SU-DHL-6 (cell line): ENCODE data around the gene HS3ST3B1.

Experiments used
- H2AFZ ChIP-seq: fragments of 200-600 bp; sonication (generic); 2 replicates; pipeline ENCODE4 v1.6.1; 2014; ENCODE audit warnings: low read depth, mild to moderate bottlenecking, moderate library complexity, mixed read lengths, antibody characterized with exemption, low read length; ENCODE audit not compliant: severe bottlenecking
- H3F3A ChIP-seq: fragments of 200-600 bp; shearing (Covaris generic); 2 replicates; pipeline ENCODE4 v1.6.0; 2016; ENCODE audit warnings: antibody characterized with exemption, mild to moderate bottlenecking; ENCODE audit not compliant: insufficient read depth
- H3K27ac ChIP-seq: fragments of 200-600 bp; sonication (generic); 2 replicates; pipeline ENCODE4 v1.5.1; 2016; ENCODE audit warnings: low read depth, mild to moderate bottlenecking, low read length, moderate library complexity, mixed read lengths
- H3K27me3 ChIP-seq: fragments of 200-600 bp; sonication (generic), shearing (Covaris generic); 2 replicates; pipeline ENCODE4 v1.6.0; 2014; ENCODE audit warnings: mild to moderate bottlenecking, low read length
- H3K36me3 ChIP-seq: fragments of 200-600 bp; sonication (generic); 2 replicates; pipeline ENCODE4 v1.6.1; 2014; ENCODE audit warnings: mild to moderate bottlenecking, low read length, mixed read lengths
- H3K4me2 ChIP-seq: fragments of 300-600, 200-600 bp; shearing (Covaris generic), sonication (generic); 2 replicates; pipeline ENCODE4 v1.6.0; 2014; ENCODE audit warnings: low read length, low read depth, mild to moderate bottlenecking; ENCODE audit not compliant: poor library complexity, severe bottlenecking
- H3K4me3 ChIP-seq: fragments of 200-600 bp; sonication (generic); 2 replicates; pipeline ENCODE4 v1.5.1; 2014; ENCODE audit warnings: antibody characterized with exemption, low read length, mild to moderate bottlenecking, mixed read lengths; ENCODE audit not compliant: insufficient read depth, poor library complexity, severe bottlenecking
- H3K79me2 ChIP-seq: fragments of 200-600 bp; sonication (generic); 2 replicates; pipeline ENCODE4 v1.6.1; 2014; ENCODE audit warnings: mild to moderate bottlenecking, low read length, moderate library complexity; ENCODE audit not compliant: insufficient read depth
- H3K9ac ChIP-seq: fragments of 200-600 bp; sonication (generic); 2 replicates; pipeline ENCODE4 v1.7.0; 2014; ENCODE audit warnings: mild to moderate bottlenecking, low read length
- H3K9me2 ChIP-seq: fragments of 200-600 bp; sonication (generic); replicated peaks from 2 replicates; pipeline ENCODE4 v1.6.1; 2014; ENCODE audit warnings: low read length; ENCODE audit not compliant: insufficient read depth
- H3K9me3 ChIP-seq: fragments of 200-600 bp; sonication (generic); 2 replicates; pipeline ENCODE4 v1.6.1; 2014; ENCODE audit warnings: low read length, mixed read lengths; ENCODE audit not compliant: insufficient read depth
- H4K20me1 ChIP-seq: fragments of 200-600 bp; sonication (generic); 2 replicates; pipeline ENCODE4 v1.6.1; 2014; ENCODE audit warnings: low read depth, mild to moderate bottlenecking, antibody characterized with exemption, low read length, moderate library complexity, mixed read lengths
- CTCF ChIP-seq: fragments of 200-600 bp; sonication (generic); IDR thresholded peaks from one replicate; pipeline ENCODE4 v1.5.1; 2017; ENCODE audit warnings: antibody characterized with exemption, mild to moderate bottlenecking, low read length, moderate library complexity; ENCODE audit not compliant: insufficient read depth, poor library complexity, severe bottlenecking
- EZH2phosphoT487 ChIP-seq: fragments of 200-600 bp; sonication (generic), shearing (Covaris generic); conservative IDR thresholded peaks from 2 replicates; pipeline ENCODE4 v1.6.1; 2018; ENCODE audit warnings: mild to moderate bottlenecking, antibody characterized with exemption, low read length, moderate library complexity, mixed read lengths

HS3ST3B1 gene

GRCh38 chr17:14351493-14351892 lies 50.6 kb downstream of the HS3ST3B1 start:
- no peaks in the 10 kb centered on the region for H3K27me3 ChIP-seq
- TF ChIP-seq EZH2phosphoT487 (no peak), CTCF (no peak)
- no peaks in the 10 kb centered on the region for H3F3A ChIP-seq
- no peaks in the 10 kb centered on the region for H4K20me1 ChIP-seq
- H3K79me2 ChIP-seq = no peaks in the 10 kb centered on the region
- H3K36me3 ChIP-seq = no peaks in the 10 kb centered on the region
- no peak overlapping the region for H2AFZ ChIP-seq
- H3K4me2 ChIP-seq = peak overlapping the region; percentile 7
- no peaks in the 10 kb centered on the region for H3K9me2 ChIP-seq
- H3K4me3 ChIP-seq = no peak overlapping the region
- H3K9ac ChIP-seq = no peak overlapping the region
- no peaks in the 10 kb centered on the region for H3K9me3 ChIP-seq
- H3K27ac ChIP-seq = no peak overlapping the region; the same call in 1 of the 2 replicates

- Histone ChIP-seq H3K4me2 (peak overlapping the region; percentile 7), H3K79me2 (no peaks in the 10 kb centered on the region), H3K9me2 (no peaks in the 10 kb centered on the region), H3K9me3 (no peaks in the 10 kb centered on the region), H3F3A (no peaks in the 10 kb centered on the region), H4K20me1 (no peaks in the 10 kb centered on the region), H3K9ac (no peak overlapping the region), H3K27ac (no peak overlapping the region), H3K4me3 (no peak overlapping the region), H3K36me3 (no peaks in the 10 kb centered on the region), H3K27me3 (no peaks in the 10 kb centered on the region), H2AFZ (no peak overlapping the region)
- no peak for TF ChIP-seq CTCF
- TF ChIP-seq EZH2phosphoT487 = no peak
Measured at GRCh38 chr17:14352136-14352535, 51.3 kb downstream of the HS3ST3B1 start.

GRCh38 chr17:14353861-14354474 lies 53.1 kb downstream of the HS3ST3B1 start:
- no peaks in the 10 kb centered on the region for H3K27me3 ChIP-seq
- H3K27ac ChIP-seq = no peak overlapping the region
- no peak overlapping the region for H3K4me2 ChIP-seq
- H3K4me3 ChIP-seq = no peak overlapping the region
- H3K9me2 ChIP-seq = no peaks in the 10 kb centered on the region
- no peak overlapping the region for H2AFZ ChIP-seq
- TF ChIP-seq EZH2phosphoT487 (no peak), CTCF (no peak)
- no peaks in the 10 kb centered on the region for H3K9me3 ChIP-seq
- no peaks in the 10 kb centered on the region for H4K20me1 ChIP-seq
- no peaks in the 10 kb centered on the region for H3K36me3 ChIP-seq
- no peaks in the 10 kb centered on the region for H3F3A ChIP-seq
- H3K9ac ChIP-seq = no peak overlapping the region
- no peaks in the 10 kb centered on the region for H3K79me2 ChIP-seq
